GM12878 (cell line): ENCODE measurements around the gene B4GALT3. TPM values are rescaled to one million over a fixed set of nuclear protein-coding genes. Genes with fewer than 3 reads are reported as not detected.

Experiments
- ATAC-seq: fragments of 200-7000 bp; cut with Tn5 transposase; 3 replicates; pipeline ENCODE4 v1.9.1; 2020; ENCODE audit warnings: mild to moderate bottlenecking, moderate library complexity
- BruUV-seq: library from RNA; stranded (reverse); fragments of 400-500 nt; replicated peaks from 2 replicates; lab custom pipeline; 2021; lab: Mats Ljungman, UMichigan
- CTCF ChIA-PET: fragments of 300-600 bp; sonication (Branson Sonifier 250); formaldehyde crosslinking; extraction: SDS; loops from one replicate; lab custom pipeline; 2021; ENCODE audit warnings: inconsistent platforms; lab: Yijun Ruan, JAX
- POLR2A ChIA-PET: fragments of 350-600 bp; formaldehyde crosslinking; extraction: SDS; loops from one replicate; lab custom pipeline; 2021; ENCODE audit warnings: inconsistent platforms; lab: Charles Lee
- RAD21 ChIA-PET: fragments of 300-600 bp; sonication (Branson Sonifier 250); formaldehyde crosslinking; loops from one replicate; lab custom pipeline; 2023; ENCODE audit warnings: antibody characterized with exemption; ENCODE audit not compliant: unreplicated experiment; lab: Charles Lee
- SMC1A ChIA-PET: fragments of 300-600 bp; sonication (Branson Sonifier 250); formaldehyde crosslinking; loops from one replicate; lab custom pipeline; 2023; ENCODE audit not compliant: unreplicated experiment, uncharacterized antibody; lab: Charles Lee
- DNase-seq: peaks from one replicate; pipeline ENCODE4 v3.0.0-alpha.2; 2011; ENCODE audit warnings: low read depth, low spot score
- FAIRE-seq: peaks from 3 replicates; lab custom pipeline; 2011; peaks lifted over from hg19 to GRCh38; lab: Jason Lieb, UNC
- H2AFZ ChIP-seq: 2 replicates; pipeline ENCODE4 v1.6.0; 2011; ENCODE audit warnings: low read depth, low read length, control low read depth; ENCODE audit not compliant: control insufficient read depth
- H3K27ac ChIP-seq: 2 replicates; pipeline ENCODE4 v1.5.1; 2011; ENCODE audit warnings: control low read depth; ENCODE audit not compliant: control insufficient read depth, insufficient read depth
- H3K27me3 ChIP-seq, 2 experiments: replicated peaks in 1 of 2; 2 replicates each; pipeline versions ENCODE4 v1.6.0 to v1.6.1; 2011; ENCODE audit warnings: low read length in 1 of 2; ENCODE audit not compliant: control insufficient read depth in 2 of 2, insufficient read depth in 2 of 2
- H3K36me3 ChIP-seq, 2 experiments: 2 replicates each; pipeline ENCODE4 v1.5.1; 2011; ENCODE audit warnings: low read length in 1 of 2; ENCODE audit not compliant: control insufficient read depth in 2 of 2, insufficient read depth in 2 of 2
- H3K4me1 ChIP-seq: 2 replicates; pipeline ENCODE4 v1.6.1; 2011; ENCODE audit warnings: mild to moderate bottlenecking, low read length, moderate library complexity, mixed read lengths; ENCODE audit not compliant: control insufficient read depth, insufficient read depth
- H3K4me2 ChIP-seq: 2 replicates; pipeline ENCODE4 v1.6.0; 2011; ENCODE audit warnings: control low read depth; ENCODE audit not compliant: control insufficient read depth, insufficient read depth
- H3K4me3 ChIP-seq: fragments of 200-600 bp; sonication (generic); 2 replicates; pipeline ENCODE4 v1.5.1; 2016
- H3K79me2 ChIP-seq: 2 replicates; pipeline ENCODE4 v1.6.0; 2011; ENCODE audit warnings: low read length; ENCODE audit not compliant: control insufficient read depth, insufficient read depth
- H3K9ac ChIP-seq: 2 replicates; pipeline ENCODE4 v1.8.0; 2011; ENCODE audit warnings: low read length, control low read depth, mixed read lengths; ENCODE audit not compliant: control insufficient read depth, insufficient read depth
- H3K9me3 ChIP-seq: replicated peaks from 3 replicates; pipeline ENCODE4 v1.5.1; 2011; ENCODE audit warnings: mild to moderate bottlenecking, low read length; ENCODE audit not compliant: control insufficient read depth, insufficient read depth
- H4K20me1 ChIP-seq: 2 replicates; pipeline ENCODE4 v1.6.0; 2011; ENCODE audit not compliant: control insufficient read depth, insufficient read depth
- SPI1 ChIP-seq: IDR thresholded peaks from 2 replicates; pipeline ENCODE4 v1.6.1; 2011; ENCODE audit warnings: low read depth, mild to moderate bottlenecking, low read length, moderate library complexity, borderline replicate concordance; ENCODE audit not compliant: insufficient read depth
- ZNF384 ChIP-seq: IDR thresholded peaks from 2 replicates; pipeline ENCODE4 v1.6.1; 2012; ENCODE audit warnings: low read depth, mild to moderate bottlenecking, low read length, improper control_type of control experiment, borderline replicate concordance
- WGBS: methylation state at CpG from one replicate; pipeline ENCODE4 v1.1.6; 2016; ENCODE audit warnings: low lambda C conversion rate; ENCODE audit not compliant: insufficient replicate concordance, insufficient coverage; ENCODE audit errors: missing lambda C conversion rate; 5-methylcytosine and 5-hydroxymethylcytosine counted together
- in situ Hi-C: fragments of 300-500 bp; cut with MboI; formaldehyde crosslinking; loops from 9 replicates; pipeline ENCODE4 v1.14.3; 2018; ENCODE audit warnings: mixed read lengths
- intact Hi-C: fragments of 100-400 bp; cut with micrococcal nuclease; formaldehyde crosslinking; loops from one replicate; pipeline ENCODE4 v1.14.2; 2022; ENCODE audit not compliant: unreplicated experiment
- microRNA-seq: library from miRNA; unstranded; fragments of <30 nt; microRNA quantifications from one replicate; pipeline ENCODE4, GENCODE V29; 2018
- polyA plus RNA-seq, 11 experiments: library from polyadenylated mRNA; depleted of rRNA in 4 of 11; unstranded in 6 of 11; stranded (reverse) in 5 of 11; fragments of >200 nt; fragmentation: Nextera tagmentation in 4 of 11; fragmentation: Illumina TruSeq in 1 of 11; extraction: Ambion mirVana in 4 of 11; extraction: Trizol in 1 of 11; gene quantifications; 1 replicate in 1 of 11; 2 replicates in 10 of 11; pipeline versions ENCODE4 v1.2.1 to v1.2.3, GENCODE V29; 2011 to 2016; ENCODE audit warnings: inconsistent platforms in 2 of 11, missing spikeins in 2 of 11, low read depth in 1 of 11
- small RNA-seq: library from RNA; depleted of rRNA; stranded (forward); fragments of <200 nt; gene quantifications from one replicate; pipeline ENCODE3, GENCODE V24; 2014
- total RNA-seq, 4 experiments: library from RNA; depleted of rRNA in 3 of 4; stranded (reverse); fragments of >200 nt in 3 of 4; fragmentation: Illumina TruSeq in 1 of 4; extraction: Trizol in 1 of 4; gene quantifications; 2 replicates each; pipeline versions ENCODE4 v1.2.1 to v1.2.3, GENCODE V29; 2013 to 2021
- TF ChIP-seq, protein P1 (sequence below): fragments of 450-650 bp; conservative IDR thresholded peaks from 2 replicates; pipeline ENCODE4 v1.6.1; 2017; ENCODE audit warnings: mild to moderate bottlenecking, moderate library complexity

The B4GALT3 gene
- total and polyA plus RNA-seq, 10 of the 15 experiments (the other 5 are each of a cell fraction or from before 2014, with no cell fraction given) = 27.1 to 58.9 (median 42.6) TPM

DNA sequence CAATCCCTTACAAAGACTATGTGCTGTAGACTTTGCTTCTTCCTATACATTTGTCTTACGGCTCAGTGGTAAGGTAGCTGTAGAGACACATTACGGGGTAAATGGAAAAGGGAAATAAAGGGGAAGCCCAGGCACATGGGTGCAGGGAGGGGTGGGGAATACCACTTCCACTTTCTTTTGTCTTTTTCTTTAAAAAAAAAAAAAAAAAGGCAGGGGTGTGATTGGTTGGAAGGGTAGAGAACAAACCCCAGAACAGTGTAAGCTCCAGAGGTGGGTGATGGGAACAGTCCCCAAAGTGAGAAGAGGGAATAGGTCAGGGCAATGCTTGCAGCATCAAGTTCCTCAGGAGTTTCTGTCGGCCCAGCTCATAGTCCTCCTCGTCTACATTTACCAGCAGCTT, 55.5 kb downstream of the B4GALT3 start:
- peaks cover 28% of the 10 kb centered on the region for H3K79me2 ChIP-seq
- ChIA-PET CTCF (interaction anchor here (0.6 to 1.7 kb wide), 4 partner anchors 19 to 870 kb away, joined by 3 to 8 read pairs (median 4); partner anchors contain the start of gene TOMM40L), SMC1A (interaction anchor here (0.8 to 1.6 kb wide), 8 partner anchors 9 to 84 kb away, joined by 3 to 5 read pairs (median 4); partner anchors contain the start of gene TSTD1), POLR2A (interaction anchor here (1.0 to 1.6 kb wide), 4 partner anchors 53 to 122 kb away, joined by 3 to 9 read pairs (median 6); no protein-coding TSS in a partner anchor), RAD21 (interaction anchor here (0.7 to 1.3 kb wide), 3 partner anchors 14 to 75 kb away, joined by 3 to 4 read pairs (median 4); no protein-coding TSS in a partner anchor)
- H3K9ac ChIP-seq = no peak overlapping the region
- peaks cover 17 to 18% of the 10 kb centered on the region in 2 experiments for H3K36me3 ChIP-seq
- peak overlapping the region; percentile 10; the same call in 1 of the 2 replicates for H3K27ac ChIP-seq
- in situ Hi-C loops (no loop called here), intact Hi-C loops (no loop called here)
- no peaks in the 10 kb centered on the region for H3K9me3 ChIP-seq
- H3K4me1 ChIP-seq = peaks cover 19% of the 10 kb centered on the region
- H4K20me1 ChIP-seq = no peaks in the 10 kb centered on the region
- DNase-seq = no peak
- no peak overlapping the region for H3K4me3 ChIP-seq
- ATAC-seq = no peak
- H3K4me2 ChIP-seq = peak overlapping the region; percentile 38
- BruUV-seq = no TSS peak
- WGBS = 51% methylated on average over 4 of the region's 4 CpGs
- no peaks in the 10 kb centered on the region for H3K27me3 ChIP-seq
- TF ChIP-seq, protein P1, sequence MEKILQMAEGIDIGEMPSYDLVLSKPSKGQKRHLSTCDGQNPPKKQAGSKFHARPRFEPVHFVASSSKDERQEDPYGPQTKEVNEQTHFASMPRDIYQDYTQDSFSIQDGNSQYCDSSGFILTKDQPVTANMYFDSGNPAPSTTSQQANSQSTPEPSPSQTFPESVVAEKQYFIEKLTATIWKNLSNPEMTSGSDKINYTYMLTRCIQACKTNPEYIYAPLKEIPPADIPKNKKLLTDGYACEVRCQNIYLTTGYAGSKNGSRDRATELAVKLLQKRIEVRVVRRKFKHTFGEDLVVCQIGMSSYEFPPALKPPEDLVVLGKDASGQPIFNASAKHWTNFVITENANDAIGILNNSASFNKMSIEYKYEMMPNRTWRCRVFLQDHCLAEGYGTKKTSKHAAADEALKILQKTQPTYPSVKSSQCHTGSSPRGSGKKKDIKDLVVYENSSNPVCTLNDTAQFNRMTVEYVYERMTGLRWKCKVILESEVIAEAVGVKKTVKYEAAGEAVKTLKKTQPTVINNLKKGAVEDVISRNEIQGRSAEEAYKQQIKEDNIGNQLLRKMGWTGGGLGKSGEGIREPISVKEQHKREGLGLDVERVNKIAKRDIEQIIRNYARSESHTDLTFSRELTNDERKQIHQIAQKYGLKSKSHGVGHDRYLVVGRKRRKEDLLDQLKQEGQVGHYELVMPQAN = no peak
- TF ChIP-seq ZNF384 = peak; percentile 81
- peak; percentile 27; the same call in 1 of the 2 replicates for TF ChIP-seq SPI1
- no peak overlapping the region for H2AFZ ChIP-seq
- no peak for FAIRE-seq

Small RNAs within 50 kb of the gene (microRNA-seq; reads per million reads assigned to microRNA genes)
- not detected for gene MIR5187

Small RNAs within 50 kb of the gene (small RNA-seq; reads per million reads assigned to genes)
- gene RF01225 = not detected

Other genes starting within 250 kb of the B4GALT3 start
Only the 7 nearest of the 23 such genes appear.
- 21.7 TPM in 2 replicates for gene DEDD, start 44.8 kb downstream of the B4GALT3 start, total RNA-seq (2014; rRNA removed)
- 13.6 and 15.7 TPM in 2 replicates for gene DEDD, start 44.8 kb downstream of the B4GALT3 start, total RNA-seq (2014; rRNA removed; fragmentation: Illumina TruSeq; extraction: Trizol)
- 31.8 and 33.0 TPM in 2 replicates for gene DEDD, start 44.8 kb downstream of the B4GALT3 start, total RNA-seq (2021)
- gene DEDD, start 44.8 kb downstream of the B4GALT3 start, polyA plus RNA-seq (2011; rRNA removed) = 12.8 and 30.7 TPM in 2 replicates
- 29.1 and 33.9 TPM in 2 replicates for gene DEDD, start 44.8 kb downstream of the B4GALT3 start, polyA plus RNA-seq (2014; fragmentation: Illumina TruSeq; extraction: Trizol)
- gene DEDD, start 44.8 kb downstream of the B4GALT3 start, polyA plus RNA-seq (2014; fragmentation: Nextera tagmentation; extraction: Ambion mirVana) = 10 to 100 TPM; 25.5 to 30.0 TPM
- 29.2 and 30.6 TPM in 2 replicates for gene DEDD, start 44.8 kb downstream of the B4GALT3 start, polyA plus RNA-seq (2014; rRNA removed)
- gene DEDD, start 44.8 kb downstream of the B4GALT3 start, polyA plus RNA-seq (2016; fragmentation: Nextera tagmentation; extraction: Ambion mirVana) = 10 to 100 TPM; 27.6 to 33.2 TPM
- gene UFC1, start 23.5 kb downstream of the B4GALT3 start, total RNA-seq (2014; rRNA removed) = 95.9 and 99.3 TPM in 2 replicates
- 181 TPM in 2 replicates for gene UFC1, start 23.5 kb downstream of the B4GALT3 start, total RNA-seq (2014; rRNA removed; fragmentation: Illumina TruSeq; extraction: Trizol)
- gene UFC1, start 23.5 kb downstream of the B4GALT3 start, total RNA-seq (2021) = 97.2 and 97.3 TPM in 2 replicates
- 182 and 198 TPM in 2 replicates for gene UFC1, start 23.5 kb downstream of the B4GALT3 start, polyA plus RNA-seq (2011; rRNA removed)
- gene UFC1, start 23.5 kb downstream of the B4GALT3 start, polyA plus RNA-seq (2014; fragmentation: Illumina TruSeq; extraction: Trizol) = 211 and 235 TPM in 2 replicates
- 100 to 1,000 TPM; 225 to 239 TPM for gene UFC1, start 23.5 kb downstream of the B4GALT3 start, polyA plus RNA-seq (2014; fragmentation: Nextera tagmentation; extraction: Ambion mirVana)
- gene UFC1, start 23.5 kb downstream of the B4GALT3 start, polyA plus RNA-seq (2014; rRNA removed) = 121 and 124 TPM in 2 replicates
- gene UFC1, start 23.5 kb downstream of the B4GALT3 start, polyA plus RNA-seq (2016; fragmentation: Nextera tagmentation; extraction: Ambion mirVana) = 100 to 1,000 TPM; 111 to 115 TPM
- 11.2 and 12.2 TPM in 2 replicates for gene USP21, start 18.0 kb downstream of the B4GALT3 start, total RNA-seq (2014; rRNA removed)
- gene USP21, start 18.0 kb downstream of the B4GALT3 start, total RNA-seq (2014; rRNA removed; fragmentation: Illumina TruSeq; extraction: Trizol) = 3.2 and 4.0 TPM in 2 replicates
- gene USP21, start 18.0 kb downstream of the B4GALT3 start, total RNA-seq (2021) = 23.7 and 28.6 TPM in 2 replicates
- 10.1 and 14.3 TPM in 2 replicates for gene USP21, start 18.0 kb downstream of the B4GALT3 start, polyA plus RNA-seq (2011; rRNA removed)
- 17.6 and 18.8 TPM in 2 replicates for gene USP21, start 18.0 kb downstream of the B4GALT3 start, polyA plus RNA-seq (2014; fragmentation: Illumina TruSeq; extraction: Trizol)
- 1 to 10 TPM; 3.2 to 8.3 TPM for gene USP21, start 18.0 kb downstream of the B4GALT3 start, polyA plus RNA-seq (2014; fragmentation: Nextera tagmentation; extraction: Ambion mirVana)
- gene USP21, start 18.0 kb downstream of the B4GALT3 start, polyA plus RNA-seq (2014; rRNA removed) = 26.9 and 29.8 TPM in 2 replicates
- gene USP21, start 18.0 kb downstream of the B4GALT3 start, polyA plus RNA-seq (2016; fragmentation: Nextera tagmentation; extraction: Ambion mirVana) = 10 to 100 TPM; 19.4 to 21.9 TPM
- 21.1 and 28.1 TPM in 2 replicates for gene PPOX, start 11.1 kb downstream of the B4GALT3 start, total RNA-seq (2014; rRNA removed)
- gene PPOX, start 11.1 kb downstream of the B4GALT3 start, total RNA-seq (2014; rRNA removed; fragmentation: Illumina TruSeq; extraction: Trizol) = 10.9 and 12.5 TPM in 2 replicates
- 19.7 and 20.0 TPM in 2 replicates for gene PPOX, start 11.1 kb downstream of the B4GALT3 start, total RNA-seq (2021)
- 12.4 and 20.5 TPM in 2 replicates for gene PPOX, start 11.1 kb downstream of the B4GALT3 start, polyA plus RNA-seq (2011; rRNA removed)
- 9.8 and 11.3 TPM in 2 replicates for gene PPOX, start 11.1 kb downstream of the B4GALT3 start, polyA plus RNA-seq (2014; fragmentation: Illumina TruSeq; extraction: Trizol)
- 10 to 100 TPM in 1 of 2 experiments, 1 to 10 TPM in 1; 8.9 to 16.3 TPM for gene PPOX, start 11.1 kb downstream of the B4GALT3 start, polyA plus RNA-seq (2014; fragmentation: Nextera tagmentation; extraction: Ambion mirVana)
- gene PPOX, start 11.1 kb downstream of the B4GALT3 start, polyA plus RNA-seq (2014; rRNA removed) = 20.6 and 21.4 TPM in 2 replicates
- 10 to 100 TPM; 25.2 to 31.5 TPM for gene PPOX, start 11.1 kb downstream of the B4GALT3 start, polyA plus RNA-seq (2016; fragmentation: Nextera tagmentation; extraction: Ambion mirVana)
- gene ADAMTS4, start 21.5 kb upstream of the B4GALT3 start, total RNA-seq (2014; rRNA removed) = 0.06 and 0.11 TPM in 2 replicates
- 0.04 and 0.05 TPM in 2 replicates for gene ADAMTS4, start 21.5 kb upstream of the B4GALT3 start, total RNA-seq (2014; rRNA removed; fragmentation: Illumina TruSeq; extraction: Trizol)
- gene ADAMTS4, start 21.5 kb upstream of the B4GALT3 start, total RNA-seq (2021) = 0.05 and 0.13 TPM in 2 replicates
- gene ADAMTS4, start 21.5 kb upstream of the B4GALT3 start, polyA plus RNA-seq (2011; rRNA removed) = 0.05 and 0.09 TPM in 2 replicates
- 0.01 and 0.02 TPM in 2 replicates for gene ADAMTS4, start 21.5 kb upstream of the B4GALT3 start, polyA plus RNA-seq (2014; fragmentation: Illumina TruSeq; extraction: Trizol)
- gene ADAMTS4, start 21.5 kb upstream of the B4GALT3 start, polyA plus RNA-seq (2014; fragmentation: Nextera tagmentation; extraction: Ambion mirVana) = under 1 TPM in 1 of 2 experiments, not detected in 1; 0.07 TPM
- gene ADAMTS4, start 21.5 kb upstream of the B4GALT3 start, polyA plus RNA-seq (2014; rRNA removed) = 0.05 and 0.06 TPM in 2 replicates
- gene ADAMTS4, start 21.5 kb upstream of the B4GALT3 start, polyA plus RNA-seq (2016; fragmentation: Nextera tagmentation; extraction: Ambion mirVana) = under 1 TPM in 1 of 2 experiments, not detected in 1; 0.03 TPM
- gene NDUFS2, start 24.9 kb upstream of the B4GALT3 start, total RNA-seq (2014; rRNA removed) = 160 and 182 TPM in 2 replicates
- 135 and 136 TPM in 2 replicates for gene NDUFS2, start 24.9 kb upstream of the B4GALT3 start, total RNA-seq (2014; rRNA removed; fragmentation: Illumina TruSeq; extraction: Trizol)
- gene NDUFS2, start 24.9 kb upstream of the B4GALT3 start, total RNA-seq (2021) = 78.7 and 79.9 TPM in 2 replicates
- gene NDUFS2, start 24.9 kb upstream of the B4GALT3 start, polyA plus RNA-seq (2011; rRNA removed) = 154 and 186 TPM in 2 replicates
- gene NDUFS2, start 24.9 kb upstream of the B4GALT3 start, polyA plus RNA-seq (2014; fragmentation: Illumina TruSeq; extraction: Trizol) = 135 and 147 TPM in 2 replicates
- 10 to 100 TPM; 66.5 to 93.9 TPM for gene NDUFS2, start 24.9 kb upstream of the B4GALT3 start, polyA plus RNA-seq (2014; fragmentation: Nextera tagmentation; extraction: Ambion mirVana)
- gene NDUFS2, start 24.9 kb upstream of the B4GALT3 start, polyA plus RNA-seq (2014; rRNA removed) = 186 and 190 TPM in 2 replicates
- 100 to 1,000 TPM; 203 to 215 TPM for gene NDUFS2, start 24.9 kb upstream of the B4GALT3 start, polyA plus RNA-seq (2016; fragmentation: Nextera tagmentation; extraction: Ambion mirVana)
- 0.45 TPM in 1 of 2 replicates, not detected in the other for gene FCER1G, start 37.8 kb upstream of the B4GALT3 start, total RNA-seq (2014; rRNA removed)
- 0.40 and 0.92 TPM in 2 replicates for gene FCER1G, start 37.8 kb upstream of the B4GALT3 start, total RNA-seq (2014; rRNA removed; fragmentation: Illumina TruSeq; extraction: Trizol)
- 0.56 and 1.2 TPM in 2 replicates for gene FCER1G, start 37.8 kb upstream of the B4GALT3 start, total RNA-seq (2021)
- gene FCER1G, start 37.8 kb upstream of the B4GALT3 start, polyA plus RNA-seq (2011; rRNA removed) = 1.1 and 1.4 TPM in 2 replicates
- 1.5 and 1.6 TPM in 2 replicates for gene FCER1G, start 37.8 kb upstream of the B4GALT3 start, polyA plus RNA-seq (2014; fragmentation: Illumina TruSeq; extraction: Trizol)
- 1 to 10 TPM; 1.1 to 1.3 TPM for gene FCER1G, start 37.8 kb upstream of the B4GALT3 start, polyA plus RNA-seq (2014; fragmentation: Nextera tagmentation; extraction: Ambion mirVana)
- gene FCER1G, start 37.8 kb upstream of the B4GALT3 start, polyA plus RNA-seq (2014; rRNA removed) = 0.88 and 1.9 TPM in 2 replicates
- gene FCER1G, start 37.8 kb upstream of the B4GALT3 start, polyA plus RNA-seq (2016; fragmentation: Nextera tagmentation; extraction: Ambion mirVana) = under 1 TPM; 0.48 to 0.71 TPM